ENCODE measurements around the gene SMU1. TPM values are rescaled to one million over a fixed set of nuclear protein-coding genes. Genes with fewer than 3 reads are reported as not detected.

Gene SMU1
- total and polyA plus RNA-seq, 2 of the 13 experiments (the other 11 are each of a cell fraction or from before 2014, with no cell fraction given) = 12.9 to 36.6 TPM

DNA sequence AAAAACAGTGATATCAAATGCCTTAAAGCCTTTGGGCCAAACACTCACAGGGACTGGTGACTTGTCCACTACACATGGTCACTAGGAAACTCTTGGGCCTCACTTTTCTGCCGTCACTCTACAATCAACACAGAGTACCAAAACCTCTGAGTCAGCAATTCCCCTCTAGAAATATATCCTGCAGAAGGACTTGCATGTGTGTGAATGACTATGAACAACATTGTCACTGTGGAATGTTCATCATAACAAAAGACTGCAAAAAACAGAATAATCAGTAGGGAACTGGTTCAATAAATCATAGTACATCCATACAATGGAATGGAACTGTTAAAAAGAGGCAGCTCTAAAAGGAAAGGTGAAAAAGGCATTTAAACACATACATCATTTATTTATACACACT, 44.1 kb upstream of the SMU1 start:
- FAIRE-seq = no peak
- CTCF ChIA-PET (ENCODE audit: low intra/inter-chr PET ratio, low total read pairs) = no interaction called here

DNA sequence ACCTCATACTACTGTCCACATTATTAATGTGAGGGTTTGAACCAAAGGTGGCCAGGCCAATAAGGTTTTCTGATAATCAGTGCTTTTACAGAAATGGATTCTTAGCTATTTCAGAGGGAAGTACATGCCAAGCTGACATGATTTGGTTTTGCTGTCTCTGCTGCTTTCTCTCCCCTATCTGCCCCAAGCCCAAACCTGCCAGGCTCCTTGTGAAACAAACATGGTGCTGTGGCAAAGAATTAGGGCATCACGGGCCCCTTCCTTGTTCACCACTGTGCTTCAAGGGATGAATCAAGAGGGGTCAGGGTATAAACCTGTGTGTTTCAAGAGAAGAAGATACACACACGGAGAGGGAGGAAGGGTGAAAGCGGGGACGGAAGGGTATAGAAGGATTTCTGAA, 41.3 kb upstream of the SMU1 start:
- H3K79me2 ChIP-seq (ENCODE audit: insufficient read depth, low read length) = no peaks in the 10 kb centered on the region
- ATAC-seq (no peak), FAIRE-seq (no peak), DNase-seq (ENCODE audit: low spot score) (no peak)
- BruUV-seq (replicated peaks) = no TSS peak
- H3K27ac ChIP-seq (ENCODE audit: extremely low read length, insufficient read depth, low read length) = no peak overlapping the region
- H4K20me1 ChIP-seq (ENCODE audit: insufficient read depth, low read length) = no peaks in the 10 kb centered on the region
- peaks cover 21 to 45% of the 10 kb centered on the region in 2 experiments for H3K36me3 ChIP-seq (replicated peaks in 1 of 2; ENCODE audit: control insufficient read depth in 1 of 2, insufficient read depth in 2 of 2, low read length in 2 of 2)
- no peak overlapping the region for H3K4me3 ChIP-seq (replicated peaks in 1 of 3; ENCODE audit: insufficient read depth in 1 of 3, low read depth in 2 of 3, low read length in 3 of 3)
- H3K4me1 ChIP-seq (ENCODE audit: insufficient read depth, low read length) = no peaks in the 10 kb centered on the region
- in situ Hi-C loops (cut with HindIII; ENCODE audit: extremely low pct_ligation_motif_present, low pct_unique_long_range_greater_than_20kb) (no loop called here), intact Hi-C loops (cut with micrococcal nuclease; ENCODE audit: unreplicated experiment) (no loop called here)
- H2AFZ ChIP-seq (ENCODE audit: low read length) = no peak overlapping the region
- no peaks in the 10 kb centered on the region for H3K27me3 ChIP-seq (ENCODE audit: control insufficient read depth in 1 of 2, insufficient read depth in 2 of 2, low read length in 2 of 2)
- CTCF ChIA-PET (ENCODE audit: low intra/inter-chr PET ratio, low total read pairs) = no interaction called here
- H3K9ac ChIP-seq (ENCODE audit: insufficient read depth, low read depth, low read length) = no peak overlapping the region
- no peak overlapping the region for H3K4me2 ChIP-seq (ENCODE audit: low read depth, low read length)
- 98% methylated on average over 4 of the region's 4 CpGs for WGBS (ENCODE audit: low lambda C conversion rate)
- POLR2A ChIA-PET = no interaction called here
- H3K9me3 ChIP-seq (ENCODE audit: low read length) = no peaks in the 10 kb centered on the region
- TF ChIP-seq HCFC1 (IDR thresholded peaks at IDR 0.05; ENCODE audit: low read depth, low read length) (no peak), NFKB2 (CRISPR knock-in tag; IDR thresholded peaks at IDR 0.05; ENCODE audit: borderline replicate concordance) (no peak), ZNF577 (CRISPR knock-in tag; IDR thresholded peaks at IDR 0.05; ENCODE audit: borderline replicate concordance, low read depth) (no peak), ZBTB21 (CRISPR knock-in tag; IDR thresholded peaks at IDR 0.05) (no peak), KMT2B (CRISPR knock-in tag; IDR thresholded peaks at IDR 0.05) (no peak), ZNF761 (CRISPR knock-in tag; conservative IDR thresholded peaks at IDR 0.05) (no peak), YEATS2 (CRISPR knock-in tag; IDR thresholded peaks at IDR 0.05; ENCODE audit: borderline replicate concordance) (no peak), TEAD2 (CRISPR knock-in tag; IDR thresholded peaks at IDR 0.05) (no peak), ZNF891 (CRISPR knock-in tag; IDR thresholded peaks at IDR 0.05) (no peak), HNRNPK (IDR thresholded peaks at IDR 0.05; ENCODE audit: low read depth, low read length, poor library complexity, severe bottlenecking) (no peak)
- TF ChIP-seq, protein P1, sequence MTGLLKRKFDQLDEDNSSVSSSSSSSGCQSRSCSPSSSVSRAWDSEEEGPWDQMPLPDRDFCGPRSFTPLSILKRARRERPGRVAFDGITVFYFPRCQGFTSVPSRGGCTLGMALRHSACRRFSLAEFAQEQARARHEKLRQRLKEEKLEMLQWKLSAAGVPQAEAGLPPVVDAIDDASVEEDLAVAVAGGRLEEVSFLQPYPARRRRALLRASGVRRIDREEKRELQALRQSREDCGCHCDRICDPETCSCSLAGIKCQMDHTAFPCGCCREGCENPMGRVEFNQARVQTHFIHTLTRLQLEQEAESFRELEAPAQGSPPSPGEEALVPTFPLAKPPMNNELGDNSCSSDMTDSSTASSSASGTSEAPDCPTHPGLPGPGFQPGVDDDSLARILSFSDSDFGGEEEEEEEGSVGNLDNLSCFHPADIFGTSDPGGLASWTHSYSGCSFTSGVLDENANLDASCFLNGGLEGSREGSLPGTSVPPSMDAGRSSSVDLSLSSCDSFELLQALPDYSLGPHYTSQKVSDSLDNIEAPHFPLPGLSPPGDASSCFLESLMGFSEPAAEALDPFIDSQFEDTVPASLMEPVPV (CRISPR knock-in tag; IDR thresholded peaks at IDR 0.05) = no peak

More for the DNA sequence above, 44.1 kb upstream of the SMU1 start:
- BruUV-seq (replicated peaks) = no TSS peak
- Histone ChIP-seq H2AFZ (ENCODE audit: low read length) (no peak overlapping the region), H4K20me1 (ENCODE audit: insufficient read depth, low read length) (no peaks in the 10 kb centered on the region), H3K4me1 (ENCODE audit: insufficient read depth, low read length) (no peaks in the 10 kb centered on the region), H3K4me3 (replicated peaks in 1 of 3; ENCODE audit: insufficient read depth in 1 of 3, low read depth in 2 of 3, low read length in 3 of 3) (no peak overlapping the region), H3K27me3 (ENCODE audit: control insufficient read depth in 1 of 2, insufficient read depth in 2 of 2, low read length in 2 of 2) (no peaks in the 10 kb centered on the region), H3K27ac (ENCODE audit: extremely low read length, insufficient read depth, low read length) (no peak overlapping the region), H3K36me3 (replicated peaks in 1 of 2; ENCODE audit: control insufficient read depth in 1 of 2, insufficient read depth in 2 of 2, low read length in 2 of 2) (peaks cover 11 to 36% of the 10 kb centered on the region in 2 experiments; a peak in 4 of 5 replicates), H3K9ac (ENCODE audit: insufficient read depth, low read depth, low read length) (no peak overlapping the region), H3K79me2 (ENCODE audit: insufficient read depth, low read length) (no peaks in the 10 kb centered on the region), H3K9me3 (ENCODE audit: low read length) (no peaks in the 10 kb centered on the region), H3K4me2 (ENCODE audit: low read depth, low read length) (no peak overlapping the region)
- 100% methylated on average over 1 of the region's 1 CpG for WGBS (ENCODE audit: low lambda C conversion rate)
- TF ChIP-seq, protein P2, sequence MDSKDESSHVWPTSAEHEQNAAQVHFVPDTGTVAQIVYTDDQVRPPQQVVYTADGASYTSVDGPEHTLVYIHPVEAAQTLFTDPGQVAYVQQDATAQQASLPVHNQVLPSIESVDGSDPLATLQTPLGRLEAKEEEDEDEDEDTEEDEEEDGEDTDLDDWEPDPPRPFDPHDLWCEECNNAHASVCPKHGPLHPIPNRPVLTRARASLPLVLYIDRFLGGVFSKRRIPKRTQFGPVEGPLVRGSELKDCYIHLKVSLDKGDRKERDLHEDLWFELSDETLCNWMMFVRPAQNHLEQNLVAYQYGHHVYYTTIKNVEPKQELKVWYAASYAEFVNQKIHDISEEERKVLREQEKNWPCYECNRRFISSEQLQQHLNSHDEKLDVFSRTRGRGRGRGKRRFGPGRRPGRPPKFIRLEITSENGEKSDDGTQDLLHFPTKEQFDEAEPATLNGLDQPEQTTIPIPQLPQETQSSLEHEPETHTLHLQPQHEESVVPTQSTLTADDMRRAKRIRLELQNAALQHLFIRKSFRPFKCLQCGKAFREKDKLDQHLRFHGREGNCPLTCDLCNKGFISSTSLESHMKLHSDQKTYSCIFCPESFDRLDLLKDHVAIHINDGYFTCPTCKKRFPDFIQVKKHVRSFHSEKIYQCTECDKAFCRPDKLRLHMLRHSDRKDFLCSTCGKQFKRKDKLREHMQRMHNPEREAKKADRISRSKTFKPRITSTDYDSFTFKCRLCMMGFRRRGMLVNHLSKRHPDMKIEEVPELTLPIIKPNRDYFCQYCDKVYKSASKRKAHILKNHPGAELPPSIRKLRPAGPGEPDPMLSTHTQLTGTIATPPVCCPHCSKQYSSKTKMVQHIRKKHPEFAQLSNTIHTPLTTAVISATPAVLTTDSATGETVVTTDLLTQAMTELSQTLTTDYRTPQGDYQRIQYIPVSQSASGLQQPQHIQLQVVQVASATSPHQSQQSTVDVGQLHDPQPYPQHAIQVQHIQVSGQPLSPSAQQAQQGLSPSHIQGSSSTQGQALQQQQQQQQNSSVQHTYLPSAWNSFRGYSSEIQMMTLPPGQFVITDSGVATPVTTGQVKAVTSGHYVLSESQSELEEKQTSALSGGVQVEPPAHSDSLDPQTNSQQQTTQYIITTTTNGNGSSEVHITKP (CRISPR knock-in tag; IDR thresholded peaks at IDR 0.05; ENCODE audit: low read depth) = no peak
- TF ChIP-seq MAFF (IDR thresholded peaks at IDR 0.05; ENCODE audit: low read depth, low read length) (peak; percentile 95), MAFK (conservative IDR thresholded peaks at IDR 0.05 in 1 of 2, IDR thresholded peaks at IDR 0.05 in 1 of 2; ENCODE audit: low read length in 2 of 2) (peak; percentile 94 to 98)
- ATAC-seq (no peak), DNase-seq (ENCODE audit: low spot score) (no peak)
- intact Hi-C loops (cut with micrococcal nuclease; ENCODE audit: unreplicated experiment) (no loop called here), in situ Hi-C loops (cut with HindIII; ENCODE audit: extremely low pct_ligation_motif_present, low pct_unique_long_range_greater_than_20kb) (no loop called here)
- POLR2A ChIA-PET = no interaction called here
